Measurements from ENCODE around the gene LCAT. TPM values are rescaled to one million over a fixed set of nuclear protein-coding genes. Genes with fewer than 3 reads are reported as not detected.

The LCAT gene
- total and polyA plus RNA-seq, 9 of the 15 experiments (the other 6 are each of a cell fraction or from before 2014, with no cell fraction given), result 0.46 to 21.0 (median 5.0) TPM

DNA sequence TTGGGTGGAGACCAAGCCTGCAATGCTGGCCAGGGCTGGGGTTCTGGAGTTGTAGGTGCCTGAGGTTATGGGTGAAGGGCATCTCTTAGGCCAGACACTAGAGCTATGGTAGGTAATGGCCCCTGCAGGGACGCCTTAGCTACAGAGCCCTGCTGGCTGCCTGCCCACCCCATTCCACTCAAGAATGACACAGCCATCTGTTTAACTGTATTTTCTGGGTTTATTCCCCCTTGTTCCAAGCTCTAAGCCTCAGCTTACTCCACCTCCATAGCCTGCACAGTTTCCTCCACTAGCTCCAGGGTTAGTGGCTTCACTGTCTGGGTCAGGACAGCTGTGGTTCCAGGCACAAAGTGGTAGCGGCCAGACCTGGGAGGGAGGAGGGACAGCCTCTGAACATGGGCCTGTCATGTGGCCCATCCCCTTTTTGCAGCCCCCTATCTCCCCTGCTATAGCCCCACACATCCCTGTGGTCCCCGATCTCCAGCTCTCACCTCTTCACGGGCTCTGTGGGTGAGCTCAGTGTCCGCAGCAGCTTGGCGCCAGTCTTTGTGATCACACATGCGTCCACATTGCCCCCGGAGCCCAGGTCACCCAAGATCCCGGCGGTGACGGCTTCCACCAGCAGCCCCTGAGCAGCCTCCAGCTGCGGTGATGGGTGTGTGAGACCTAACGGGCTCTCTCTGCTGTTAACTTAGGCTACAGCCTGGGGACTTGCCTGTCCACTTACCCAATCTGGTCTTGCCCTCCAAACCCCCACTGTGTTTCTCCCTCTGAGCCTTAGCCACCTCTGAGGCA, 9.4 kb downstream of the LCAT start:
- H3K27ac ChIP-seq (ENCODE audit: extremely low read depth, low read depth, low read length), result peak overlapping the region; percentile 66
- no peaks in the 10 kb centered on the region; the same call in 1 of the 2 replicates for H4K20me1 ChIP-seq (replicated peaks; ENCODE audit: control insufficient read depth, insufficient read depth, low read length)
- POLR2A ChIA-PET, result interaction anchor here (0.5 to 1.7 kb wide), 22 partner anchors 7 to 421 kb away, joined by 3 to 8 read pairs (median 3); partner anchors contain the start of genes LCAT and PSKH1
- ATAC-seq, result peak; percentile 16
- intact Hi-C loops (cut with micrococcal nuclease) (loop anchor here (5.0 to 10.0 kb wide), 2 partner anchors 108 to 410 kb away; partner anchors contain the start of gene RIPOR1), in situ Hi-C loops (cut with MboI) (no loop called here)
- peak overlapping the region; percentile 85 for H3K4me3 ChIP-seq
- H3K79me2 ChIP-seq (ENCODE audit: control insufficient read depth, insufficient read depth, low read length), result peaks cover 42% of the 10 kb centered on the region
- H2AFZ ChIP-seq (ENCODE audit: low read depth, low read length), result peak overlapping the region; percentile 95
- H3K9ac ChIP-seq (ENCODE audit: insufficient read depth in 1 of 2, low read depth in 2 of 2, low read length in 2 of 2), result peak overlapping the region; percentile 90 to 98
- H3K36me3 ChIP-seq (ENCODE audit: control insufficient read depth, insufficient read depth, low read length), result peaks cover 31% of the 10 kb centered on the region; the same call in 2 of the 3 replicates
- H3K9me1 ChIP-seq (ENCODE audit: control insufficient read depth, insufficient read depth, low read length), result no peaks in the 10 kb centered on the region
- FAIRE-seq, result peak; percentile 71
- H3K4me1 ChIP-seq (replicated peaks in 1 of 2; ENCODE audit: control insufficient read depth in 2 of 2, insufficient read depth in 2 of 2, low read length in 2 of 2), result peaks cover 17 to 65% of the 10 kb centered on the region in 2 experiments
- H3K4me2 ChIP-seq (ENCODE audit: insufficient read depth, low read length), result peak overlapping the region; percentile 99
- H3K27me3 ChIP-seq (ENCODE audit: control insufficient read depth in 2 of 2, insufficient read depth in 2 of 2, low read length in 2 of 2), result no peaks in the 10 kb centered on the region
- BruUV-seq (replicated peaks), result TSS peak; percentile 65
- WGBS (ENCODE audit: insufficient coverage, low coverage, missing lambda C conversion rate), result 6% methylated on average over 13 of the region's 13 CpGs
- TF ChIP-seq USF1 (CRISPR knock-in tag; IDR thresholded peaks at IDR 0.05) (no peak), MTF1 (CRISPR knock-in tag; IDR thresholded peaks at IDR 0.05; ENCODE audit: borderline replicate concordance) (no peak), SIN3A (IDR thresholded peaks at IDR 0.05; ENCODE audit: borderline replicate concordance in 2 of 2, control insufficient read depth in 1 of 2, low read depth in 2 of 2, low read length in 2 of 2) (peak in 1 of 2 experiments; percentile 47; a peak in 1 of 4 replicates), TFAP4 (CRISPR knock-in tag; IDR thresholded peaks at IDR 0.05; ENCODE audit: borderline replicate concordance) (0 out of 2 replicates have a peak, but pooled peaks have one; percentile 10), MED1 (CRISPR knock-in tag; IDR thresholded peaks at IDR 0.05; ENCODE audit: borderline replicate concordance) (0 out of 2 replicates have a peak, but pooled peaks have one; percentile 37)
- no peaks in the 10 kb centered on the region for H3K9me3 ChIP-seq (replicated peaks; ENCODE audit: control insufficient read depth, insufficient read depth, low read depth, low read length)
- peak; percentile 37 to 47 (median 44) for DNase-seq (ENCODE audit: extremely low read depth in 1 of 4, low spot score in 3 of 4)
- CTCF ChIA-PET (ENCODE audit: low intra/inter-chr PET ratio), result interaction anchor here (0.7 kb wide), 1 partner anchor 295 kb away, joined by 3 read pairs; no protein-coding TSS in a partner anchor
